DMS114 treated with DMSO at 0.1 percent for 48 hours (cell line): ENCODE results near the gene MYCT1.

Experiments used
- DNase-seq: peaks from one replicate; lab custom pipeline; 2025; ENCODE audit not compliant: unreplicated experiment; lab: John Stamatoyannopoulos, UW

MYCT1 gene

GRCh38 chr6:152721956-152722355 is 24.3 kb downstream of the MYCT1 start:
- DNase-seq: no peak

GRCh38 chr6:152723398-152723797 is 25.7 kb downstream of the MYCT1 start:
- DNase-seq: no peak

DNA sequence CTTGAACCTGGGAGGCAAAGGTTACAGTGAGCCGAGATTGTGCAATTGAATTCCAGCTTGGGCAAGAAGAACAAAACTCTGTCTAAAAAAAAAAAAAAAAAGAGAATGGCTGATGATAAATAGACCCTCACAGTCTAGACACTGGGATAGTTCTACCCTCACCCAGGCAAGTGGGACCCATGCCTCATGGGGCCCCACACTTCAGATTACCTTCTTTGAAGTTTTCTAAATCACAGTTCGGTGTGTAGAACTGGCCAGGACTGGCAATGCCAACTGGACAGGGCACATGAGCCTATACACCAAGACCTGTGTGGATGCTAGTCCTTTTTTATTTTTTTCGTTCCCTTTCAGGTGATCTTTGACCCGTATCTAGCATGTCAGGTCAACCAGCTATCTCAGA is 28.6 kb downstream of the MYCT1 start:
- DNase-seq: no peak

DNA sequence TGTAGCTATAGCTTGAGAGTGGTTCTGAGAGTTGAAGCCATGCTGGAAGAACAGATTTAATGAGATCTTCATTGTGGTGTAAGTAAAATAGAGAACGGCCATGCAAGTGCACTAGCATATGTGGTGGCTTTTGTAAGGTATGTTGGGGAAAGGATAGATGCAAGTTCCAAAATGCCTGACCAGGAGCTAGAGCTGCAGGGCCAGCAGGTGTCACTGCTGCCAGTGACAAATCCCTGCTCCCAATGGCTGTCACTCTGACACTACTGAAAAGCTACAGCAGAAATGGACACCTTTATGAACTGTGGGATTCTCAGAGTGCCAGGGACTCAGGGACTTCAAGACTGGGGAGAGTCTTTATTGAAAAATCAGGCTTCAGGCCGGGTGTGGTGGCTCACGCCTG is 29.8 kb downstream of the MYCT1 start:
- no peak for DNase-seq

DNA sequence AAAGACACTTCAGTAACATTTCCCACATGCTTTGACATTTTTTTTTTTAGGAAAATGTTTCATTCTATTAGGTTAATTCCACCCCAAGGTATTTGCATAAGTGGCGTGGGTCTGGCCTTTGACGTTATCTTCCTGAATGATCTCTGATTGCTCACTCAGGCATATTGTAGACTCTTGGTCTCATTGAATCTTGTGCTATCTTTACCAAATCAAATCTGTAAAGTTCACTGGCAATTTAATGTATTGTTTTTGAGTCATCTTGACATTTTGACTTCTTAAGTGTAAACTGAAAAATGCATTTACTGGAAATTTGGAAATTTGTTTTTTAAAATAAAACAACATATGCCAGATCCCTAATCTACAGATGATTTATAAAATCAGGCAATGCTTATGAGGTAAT is 36.9 kb downstream of the MYCT1 start:
- DNase-seq: no peak

DNA sequence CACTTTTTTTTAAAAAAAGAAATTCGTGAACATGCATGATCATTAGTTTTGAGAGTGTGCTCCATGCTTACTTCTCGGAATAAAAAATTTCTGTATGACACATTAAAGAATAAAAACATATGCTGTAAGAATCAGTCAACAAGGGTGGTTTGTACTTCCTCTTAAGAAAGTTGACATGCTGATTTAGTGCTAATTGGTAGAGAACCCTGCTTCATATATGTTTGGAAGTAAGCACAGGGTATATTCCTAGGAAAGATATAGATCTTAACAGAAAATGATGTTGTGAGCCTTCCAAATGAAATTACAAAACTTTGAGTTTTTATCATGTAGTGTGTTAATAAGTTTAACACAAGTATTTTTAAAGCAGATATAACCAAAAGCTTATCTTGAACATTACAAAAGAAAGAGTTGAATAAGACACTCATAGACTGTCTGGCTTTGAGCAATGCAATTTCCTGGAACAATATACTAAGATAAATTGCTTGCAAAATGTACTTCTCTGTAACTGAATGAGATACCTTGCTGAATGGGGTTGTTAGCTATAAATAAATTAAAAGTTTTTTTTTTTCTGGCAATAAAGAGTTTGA is 39.1 kb downstream of the MYCT1 start:
- DNase-seq: no peak

DNA sequence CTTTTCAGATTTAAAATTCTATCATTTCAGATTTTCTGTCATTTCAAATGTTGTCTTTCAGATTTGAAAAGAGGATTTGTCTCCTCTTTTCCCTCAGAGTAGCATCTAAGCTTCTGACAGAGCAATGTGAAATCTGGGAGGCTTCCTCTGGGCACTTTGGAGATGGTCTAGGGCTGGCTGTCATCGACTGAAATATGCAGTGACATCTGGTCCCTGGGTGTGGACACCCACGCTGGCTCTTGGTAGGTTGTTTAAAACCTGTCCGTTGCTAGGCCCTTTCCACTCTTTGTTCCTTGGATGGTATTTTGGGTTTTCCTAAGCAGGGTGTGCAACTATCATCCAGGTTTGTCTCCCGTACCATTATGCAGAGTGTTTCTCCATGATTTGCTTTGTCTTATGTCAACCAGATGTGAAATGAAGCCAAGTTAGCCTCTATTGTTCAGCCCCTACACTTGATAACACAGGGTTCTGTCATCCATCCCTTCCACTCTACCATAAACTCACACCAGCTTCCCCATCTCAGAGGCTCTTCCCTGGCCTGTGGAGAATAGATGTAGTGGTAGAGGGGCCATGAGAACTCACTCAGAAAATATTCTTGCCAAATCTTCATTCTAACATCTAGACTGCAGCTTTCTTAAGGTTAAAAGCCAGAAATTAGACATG is 47.9 kb downstream of the MYCT1 start:
- DNase-seq: no peak

- no peak for DNase-seq
Measured at GRCh38 chr6:152746172-152746553, 48.5 kb downstream of the MYCT1 start.

- peak; percentile 0 for DNase-seq
Measured at GRCh38 chr6:152748843-152749242, 51.1 kb downstream of the MYCT1 start.

DNA sequence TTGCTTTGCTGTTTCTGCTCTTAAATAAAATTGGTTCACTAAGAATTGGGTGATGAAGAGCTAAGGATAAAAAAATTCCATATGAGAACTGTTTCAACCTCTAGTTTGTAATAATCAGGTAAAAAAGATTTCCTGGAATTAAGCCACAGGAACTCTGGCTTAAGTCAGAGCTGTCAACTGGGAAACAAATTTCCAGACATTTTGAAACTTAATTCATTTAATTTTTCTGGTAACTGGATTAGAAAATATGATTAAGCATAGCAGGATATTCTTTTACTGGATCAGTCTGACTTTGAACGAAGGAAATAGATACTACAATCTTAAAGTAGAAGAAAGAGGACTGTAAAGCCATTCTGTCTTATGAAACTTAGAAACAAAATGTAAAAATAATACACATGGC is 51.6 kb downstream of the MYCT1 start:
- DNase-seq: no peak

GRCh38 chr6:152750694-152751093 is 53.0 kb downstream of the MYCT1 start, which contains the start of gene VIP:
VIP (plus strand) TSS chr6:152750797; CDS start chr6:152752178, 1,381 bp downstream.
- DNase-seq: no peak

- DNase-seq: no peak
Measured at GRCh38 chr6:152765331-152765730, 67.6 kb downstream of the MYCT1 start.

DNA sequence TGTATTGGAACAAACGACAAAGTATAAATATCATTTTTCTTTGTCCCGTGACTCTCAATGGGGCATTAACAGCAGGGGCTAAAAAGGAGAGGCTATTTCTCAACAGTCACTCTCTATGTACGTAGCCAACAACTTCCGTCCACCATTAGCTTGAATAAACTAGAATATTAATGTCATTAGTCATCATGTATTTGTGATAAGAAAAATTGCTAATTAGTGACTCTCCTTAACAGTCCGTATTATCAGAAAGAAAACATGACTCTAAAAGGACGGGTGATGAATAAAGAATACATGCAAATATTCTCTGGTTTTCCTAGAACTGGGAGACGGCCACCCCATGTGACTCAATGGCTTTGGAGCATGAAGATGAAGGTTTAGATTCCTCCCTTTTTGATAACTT is 71.5 kb downstream of the MYCT1 start:
- no peak for DNase-seq

GRCh38 chr6:152769993-152770392 is 72.3 kb downstream of the MYCT1 start:
- DNase-seq: no peak

DNA sequence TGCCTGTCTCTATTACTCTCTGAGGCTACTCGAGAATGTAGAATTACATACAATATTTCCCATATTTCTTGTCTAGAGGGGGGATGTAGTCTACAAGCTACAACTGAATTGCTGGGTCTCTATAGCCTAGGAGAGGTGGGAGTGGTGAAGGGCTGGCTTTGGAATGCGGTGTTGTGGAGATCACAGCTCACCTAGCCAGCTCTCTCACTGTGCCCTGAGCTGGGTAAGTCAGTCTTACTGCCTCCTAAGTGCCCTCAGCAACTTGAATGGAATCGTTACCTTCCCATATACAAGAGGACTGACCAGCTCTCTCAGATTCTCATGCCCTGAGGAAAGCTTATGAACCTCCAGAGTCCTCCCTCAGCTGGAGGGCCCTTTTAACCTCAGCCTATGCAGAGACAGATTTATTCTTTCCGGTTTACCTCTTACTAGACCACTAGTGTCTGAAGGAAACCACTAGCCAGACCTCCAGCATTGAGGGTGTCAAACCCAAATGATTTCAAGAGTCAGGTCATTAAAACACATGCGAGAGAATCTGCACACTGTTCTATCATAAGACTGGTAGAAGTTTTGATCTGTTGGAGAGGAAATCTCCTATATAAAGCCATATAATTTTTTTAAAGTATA is 73.5 kb downstream of the MYCT1 start:
- DNase-seq: no peak
